Measurements from ENCODE around the gene LARP4B.

LARP4B gene

GRCh38 chr10:803041-803741 is 128.3 kb downstream of the LARP4B start:
- TF ChIP-seq GATA2 (IDR thresholded peaks at IDR 0.05; ENCODE audit: low read depth, low read length) (no peak), GATA3 (IDR thresholded peaks at IDR 0.05; ENCODE audit: low read depth, low read length) (no peak)

GRCh38 chr10:802506-802905 is 129.0 kb downstream of the LARP4B start:
- TF ChIP-seq GATA3 (IDR thresholded peaks at IDR 0.05; ENCODE audit: low read depth, low read length), result no peak
- TF ChIP-seq GATA2 (IDR thresholded peaks at IDR 0.05; ENCODE audit: low read depth, low read length), result no peak

- no peak for TF ChIP-seq GATA2 (IDR thresholded peaks at IDR 0.05; ENCODE audit: low read depth, low read length)
- TF ChIP-seq GATA3 (IDR thresholded peaks at IDR 0.05; ENCODE audit: low read depth, low read length), result no peak
Observed at GRCh38 chr10:797179-797578, 134.3 kb downstream of the LARP4B start.

GRCh38 chr10:796233-796632 is 135.3 kb downstream of the LARP4B start:
- TF ChIP-seq GATA3 (IDR thresholded peaks at IDR 0.05; ENCODE audit: low read depth, low read length) (no peak), GATA2 (IDR thresholded peaks at IDR 0.05; ENCODE audit: low read depth, low read length) (no peak)

GRCh38 chr10:794382-794956 is 137.0 kb downstream of the LARP4B start:
- TF ChIP-seq GATA2 (IDR thresholded peaks at IDR 0.05; ENCODE audit: low read depth, low read length), result no peak
- no peak for TF ChIP-seq GATA3 (IDR thresholded peaks at IDR 0.05; ENCODE audit: low read depth, low read length)

GRCh38 chr10:792792-793100 is 138.8 kb downstream of the LARP4B start:
- TF ChIP-seq GATA3 (IDR thresholded peaks at IDR 0.05; ENCODE audit: low read depth, low read length) (no peak), GATA2 (IDR thresholded peaks at IDR 0.05; ENCODE audit: low read depth, low read length) (no peak)

GRCh38 chr10:792083-792791 is 139.3 kb downstream of the LARP4B start:
- TF ChIP-seq GATA2 (IDR thresholded peaks at IDR 0.05; ENCODE audit: low read depth, low read length) (no peak), GATA3 (IDR thresholded peaks at IDR 0.05; ENCODE audit: low read depth, low read length) (no peak)

- TF ChIP-seq GATA2 (IDR thresholded peaks at IDR 0.05; ENCODE audit: low read depth, low read length) (no peak), GATA3 (IDR thresholded peaks at IDR 0.05; ENCODE audit: low read depth, low read length) (no peak)
Observed at GRCh38 chr10:791639-792038, 139.9 kb downstream of the LARP4B start.

GRCh38 chr10:790821-791551 is 140.5 kb downstream of the LARP4B start:
- TF ChIP-seq GATA2 (IDR thresholded peaks at IDR 0.05; ENCODE audit: low read depth, low read length) (no peak), GATA3 (IDR thresholded peaks at IDR 0.05; ENCODE audit: low read depth, low read length) (no peak)

- no peak for TF ChIP-seq GATA3 (IDR thresholded peaks at IDR 0.05; ENCODE audit: low read depth, low read length)
- TF ChIP-seq GATA2 (IDR thresholded peaks at IDR 0.05; ENCODE audit: low read depth, low read length), result no peak
Observed at GRCh38 chr10:789831-790701, 141.4 kb downstream of the LARP4B start.

- no peak for TF ChIP-seq GATA2 (IDR thresholded peaks at IDR 0.05; ENCODE audit: low read depth, low read length)
Observed at GRCh38 chr10:788796-789748, 142.4 kb downstream of the LARP4B start.

GRCh38 chr10:787933-788651 is 143.4 kb downstream of the LARP4B start:
- TF ChIP-seq GATA2 (IDR thresholded peaks at IDR 0.05; ENCODE audit: low read depth, low read length) (no peak), GATA3 (IDR thresholded peaks at IDR 0.05; ENCODE audit: low read depth, low read length) (no peak)
